ENCODE results near the gene HDLBP.

The HDLBP gene

GRCh38 chr2:241177526-241178334, 137.7 kb downstream of the HDLBP start:
- in situ Hi-C loops (cut with MboI; ENCODE audit: low sequenced_read_pairs): no loop called here

Measured in hTERT RPE-1 (cell line).